HepG2 (cell line): Measurements from ENCODE around the gene ZNF22. TPM values are rescaled to one million over a fixed set of nuclear protein-coding genes. Genes with fewer than 3 reads are reported as not detected.

ENCODE experiments used
- ATF6 ChIP-seq: sonication (generic); formaldehyde crosslinking; conservative IDR thresholded peaks from 2 replicates; pipeline ENCODE4 v1.4.0; 2020; ENCODE audit warnings: missing genetic modification reagents
- FOXK1 ChIP-seq: sonication (generic); formaldehyde crosslinking; IDR thresholded peaks from 2 replicates; pipeline ENCODE4 v1.4.0; 2020; ENCODE audit warnings: low read depth, missing genetic modification reagents, borderline replicate concordance
- FUBP1 ChIP-seq: sonication (generic); formaldehyde crosslinking; IDR thresholded peaks from 2 replicates; pipeline ENCODE4 v1.5.1; 2020; ENCODE audit warnings: missing genetic modification reagents, mild to moderate bottlenecking, borderline replicate concordance
- GZF1 ChIP-seq: sonication (generic); formaldehyde crosslinking; IDR thresholded peaks from 2 replicates; pipeline ENCODE4 v1.5.1; 2020; ENCODE audit warnings: mild to moderate bottlenecking, missing genetic modification reagents
- KAT8 ChIP-seq: IDR thresholded peaks from 2 replicates; pipeline ENCODE4 v1.6.1; 2016; ENCODE audit warnings: missing genetic modification reagents, missing compliant biosample characterization
- NFATC3 ChIP-seq: sonication (generic); formaldehyde crosslinking; IDR thresholded peaks from 2 replicates; pipeline ENCODE4 v1.5.1; 2020; ENCODE audit warnings: mild to moderate bottlenecking, missing genetic modification reagents
- NFIC ChIP-seq: IDR thresholded peaks from 2 replicates; pipeline ENCODE4 v1.6.1; 2012; ENCODE audit warnings: mild to moderate bottlenecking, low read length, inconsistent platforms
- NFRKB ChIP-seq: fragments of 450-650 bp; IDR thresholded peaks from 2 replicates; pipeline ENCODE4 v1.6.1; 2017
- NR2F1 ChIP-seq, 2 experiments: fragments of 450-650 bp in 1 of 2; formaldehyde crosslinking in 1 of 2; IDR thresholded peaks; 2 replicates each; pipeline versions ENCODE4 v1.5.0 to v1.6.1; 2016 to 2020; ENCODE audit warnings: mild to moderate bottlenecking in 1 of 2, missing compliant biosample characterization in 1 of 2, missing genetic modification reagents in 1 of 2, moderate library complexity in 1 of 2
- PAXIP1 ChIP-seq: sonication (generic); formaldehyde crosslinking; conservative IDR thresholded peaks from 2 replicates; pipeline ENCODE4 v1.4.0; 2020; ENCODE audit warnings: mild to moderate bottlenecking, missing genetic modification reagents, moderate library complexity
- SIN3B ChIP-seq: fragments of 150-350 bp; IDR thresholded peaks from 2 replicates; pipeline ENCODE4 v1.6.1; 2014; ENCODE audit warnings: low read length
- TFE3 ChIP-seq: IDR thresholded peaks from 2 replicates; pipeline ENCODE4 v1.6.1; 2016
- ZFP91 ChIP-seq: sonication (generic); formaldehyde crosslinking; IDR thresholded peaks from 2 replicates; pipeline ENCODE4 v1.9.0; 2022; ENCODE audit warnings: missing genetic modification reagents, mild to moderate bottlenecking, borderline replicate concordance
- ZNF670 ChIP-seq: sonication (generic); formaldehyde crosslinking; IDR thresholded peaks from 2 replicates; pipeline ENCODE4 v1.8.0; 2022; ENCODE audit warnings: mild to moderate bottlenecking, missing genetic modification reagents, borderline replicate concordance
- ZNF691 ChIP-seq: sonication (generic); formaldehyde crosslinking; IDR thresholded peaks from 2 replicates; pipeline ENCODE4 v1.4.0; 2020; ENCODE audit warnings: missing genetic modification reagents, low read depth, mild to moderate bottlenecking, borderline replicate concordance
- ZNF75D ChIP-seq: sonication (generic); formaldehyde crosslinking; IDR thresholded peaks from 2 replicates; pipeline ENCODE4 v1.8.1; 2023; ENCODE audit warnings: missing genetic modification reagents, mild to moderate bottlenecking, borderline replicate concordance
- polyA plus RNA-seq, 8 experiments: library from polyadenylated mRNA; depleted of rRNA in 3 of 8; stranded (reverse) in 7 of 8; unstranded in 1 of 8; fragments of >200 nt; fragmentation: Illumina TruSeq in 4 of 8; extraction: Trizol in 4 of 8; gene quantifications; 2 replicates each; pipeline versions ENCODE4 v1.2.1 to v1.2.3, GENCODE V29; 2011 to 2016; ENCODE audit warnings: low read depth in 4 of 8, missing spikeins in 1 of 8, mixed read lengths in 1 of 8; ENCODE audit not compliant: insufficient read depth in 1 of 8
- total RNA-seq, 5 experiments: library from RNA; depleted of rRNA; stranded (reverse); fragments of >200 nt; fragmentation: Illumina TruSeq; extraction: Trizol; gene quantifications; 2 replicates each; pipeline ENCODE4 v1.2.3, GENCODE V29; 2016; ENCODE audit warnings: low read depth in 1 of 5

ZNF22 gene
- total and polyA plus RNA-seq, 2 of the 13 experiments (the other 11 are each of a cell fraction or from before 2014, with no cell fraction given) = 0.40 to 1.3 TPM

- TF ChIP-seq TFE3 (CRISPR knock-in tag) (0 out of 2 replicates have a peak, but pooled peaks have one; percentile 12), ZNF691 (no peak), FUBP1 (CRISPR knock-in tag) (no peak), NFRKB (no peak), PAXIP1 (CRISPR knock-in tag) (peak; percentile 86), FOXK1 (CRISPR knock-in tag) (peak; percentile 38; the same call in 1 of the 2 replicates), KAT8 (CRISPR knock-in tag) (no peak), NR2F1 (CRISPR knock-in tag; IDR thresholded peaks at IDR 0.05) (peak in 1 of 2 experiments; percentile 42; a peak in 1 of 4 replicates), ZNF670 (CRISPR knock-in tag) (0 out of 2 replicates have a peak, but pooled peaks have one; percentile 43), NFIC (0 out of 2 replicates have a peak, but pooled peaks have one; percentile 12), ATF6 (CRISPR knock-in tag) (no peak), GZF1 (0 out of 2 replicates have a peak, but pooled peaks have one; percentile 19), ZFP91 (CRISPR knock-in tag) (peak; percentile 25; the same call in 1 of the 2 replicates), ZNF75D (CRISPR knock-in tag) (no peak), NFATC3 (CRISPR knock-in tag) (no peak), SIN3B (no peak)
These were observed 10.4 kb upstream of the ZNF22 start (continued) for GRCh38 chr10:44990302-44990655.
